H9 (cell line): ENCODE data around the gene DACT3. TPM values are rescaled to one million over a fixed set of nuclear protein-coding genes. Genes with fewer than 3 reads are reported as not detected.

Source experiments
- DNase-seq: peaks from one replicate; pipeline ENCODE4 v3.0.0-alpha.2; 2017
- H2AFZ ChIP-seq: one replicate; pipeline ENCODE4 v1.6.1; 2013; ENCODE audit warnings: mild to moderate bottlenecking, low read length, control low read depth, moderate library complexity
- H2AK5ac ChIP-seq: 2 replicates; pipeline ENCODE4 v1.6.1; 2013; ENCODE audit warnings: low read length, control low read depth, mixed read lengths; ENCODE audit not compliant: insufficient read length
- H2BK120ac ChIP-seq: one replicate; pipeline ENCODE4 v1.6.1; 2013; ENCODE audit warnings: low read depth, mild to moderate bottlenecking, low read length, control low read depth, inconsistent platforms; ENCODE audit not compliant: poor library complexity, severe bottlenecking
- H2BK12ac ChIP-seq: 2 replicates; pipeline ENCODE4 v1.6.1; 2013; ENCODE audit warnings: low read length, control low read depth, mixed read lengths, low read depth; ENCODE audit not compliant: insufficient read length
- H2BK15ac ChIP-seq: 2 replicates; pipeline ENCODE4 v1.6.1; 2013; ENCODE audit warnings: low read depth, low read length, control low read depth
- H2BK20ac ChIP-seq: one replicate; pipeline ENCODE4 v1.6.1; 2013; ENCODE audit warnings: low read depth, mild to moderate bottlenecking, low read length, control low read depth, inconsistent platforms; ENCODE audit not compliant: poor library complexity, severe bottlenecking
- H2BK5ac ChIP-seq: 2 replicates; pipeline ENCODE4 v1.6.1; 2013; ENCODE audit warnings: low read length, control low read depth, mixed read lengths; ENCODE audit not compliant: insufficient read length
- H3K14ac ChIP-seq: 2 replicates; pipeline ENCODE4 v1.6.1; 2013; ENCODE audit warnings: low read length, control low read depth; ENCODE audit not compliant: insufficient read depth
- H3K18ac ChIP-seq: 2 replicates; pipeline ENCODE4 v1.6.1; 2013; ENCODE audit warnings: low read depth, mild to moderate bottlenecking, mixed read lengths, low read length, control low read depth; ENCODE audit not compliant: insufficient read length
- H3K23ac ChIP-seq: 2 replicates; pipeline ENCODE4 v1.6.1; 2013; ENCODE audit warnings: low read length, control low read depth, mixed read lengths, low read depth; ENCODE audit not compliant: insufficient read length
- H3K23me2 ChIP-seq: 2 replicates; pipeline ENCODE4 v1.6.1; 2013; ENCODE audit warnings: low read depth, mild to moderate bottlenecking, mixed read lengths, low read length, control low read depth; ENCODE audit not compliant: insufficient read length, poor library complexity, severe bottlenecking
- H3K27ac ChIP-seq: 2 replicates; pipeline ENCODE4 v1.5.1; 2013; ENCODE audit warnings: low read length, control low read depth, mixed read lengths, low read depth; ENCODE audit not compliant: insufficient read length
- H3K27me3 ChIP-seq: 2 replicates; pipeline ENCODE4 v1.6.1; 2013; ENCODE audit warnings: low read length, control low read depth, inconsistent platforms; ENCODE audit not compliant: insufficient read depth
- H3K4ac ChIP-seq: 2 replicates; pipeline ENCODE4 v1.6.1; 2013; ENCODE audit warnings: low read depth, mild to moderate bottlenecking, control low read depth, inconsistent platforms, low read length, moderate library complexity
- H3K4me1 ChIP-seq: 2 replicates; pipeline ENCODE4 v1.6.1; 2013; ENCODE audit warnings: low read length, control low read depth, inconsistent platforms; ENCODE audit not compliant: insufficient read depth
- H3K4me2 ChIP-seq: 2 replicates; pipeline ENCODE4 v1.6.1; 2013; ENCODE audit warnings: low read length, control low read depth, mixed read lengths; ENCODE audit not compliant: insufficient read length, insufficient read depth
- H3K56ac ChIP-seq: 2 replicates; pipeline ENCODE4 v1.6.1; 2013; ENCODE audit warnings: low read depth, mild to moderate bottlenecking, mixed read lengths, low read length, control low read depth; ENCODE audit not compliant: insufficient read length
- H3K79me1 ChIP-seq: 2 replicates; pipeline ENCODE4 v1.6.1; 2013; ENCODE audit warnings: low read depth, mild to moderate bottlenecking, moderate library complexity, low read length, control low read depth, inconsistent platforms; ENCODE audit not compliant: insufficient read depth, poor library complexity, severe bottlenecking
- H3K79me2 ChIP-seq: 2 replicates; pipeline ENCODE4 v1.6.1; 2013; ENCODE audit warnings: low read length, control low read depth, inconsistent platforms; ENCODE audit not compliant: insufficient read depth
- H3K9ac ChIP-seq: 2 replicates; pipeline ENCODE4 v1.6.1; 2013; ENCODE audit warnings: low read length, control low read depth, mixed read lengths; ENCODE audit not compliant: insufficient read length; ENCODE audit errors: extremely low read depth
- H3K9me3 ChIP-seq: one replicate; pipeline ENCODE4 v1.6.1; 2013; ENCODE audit warnings: low read depth, low read length, inconsistent platforms; ENCODE audit not compliant: control insufficient read depth
- H3T11ph ChIP-seq: one replicate; pipeline ENCODE4 v1.6.1; 2013; ENCODE audit warnings: mild to moderate bottlenecking, low read length, control low read depth, inconsistent platforms
- H4K20me1 ChIP-seq: one replicate; pipeline ENCODE4 v1.6.1; 2013; ENCODE audit not compliant: control insufficient read depth, insufficient read length, insufficient read depth
- H4K5ac ChIP-seq: 2 replicates; pipeline ENCODE4 v1.6.1; 2013; ENCODE audit warnings: low read depth, mild to moderate bottlenecking, mixed read lengths, low read length, control low read depth; ENCODE audit not compliant: insufficient read length
- H4K8ac ChIP-seq: replicated peaks from 2 replicates; pipeline ENCODE4 v1.6.1; 2013; ENCODE audit warnings: low read length, control low read depth, mixed read lengths, low read depth; ENCODE audit not compliant: insufficient read length
- H4K91ac ChIP-seq: 2 replicates; pipeline ENCODE4 v1.6.1; 2013; ENCODE audit warnings: low read depth, mild to moderate bottlenecking, moderate library complexity, mixed read lengths, low read length, control low read depth; ENCODE audit not compliant: insufficient read length
- H3K27ac Mint-ChIP-seq, 3 experiments: 2 replicates in 2 of 3; 3 replicates in 1 of 3; pipeline ENCODE4 v1.8.0; 2020 to 2021; ENCODE audit warnings: mixed read lengths in 3 of 3, mild to moderate bottlenecking in 1 of 3, moderate library complexity in 1 of 3
- H3K27me3 Mint-ChIP-seq: 2 replicates; pipeline ENCODE4 v1.8.0; 2021; ENCODE audit warnings: low read depth, mild to moderate bottlenecking, moderate library complexity, mixed read lengths
- H3K36me3 Mint-ChIP-seq, 3 experiments: 2 replicates in 2 of 3; 3 replicates in 1 of 3; pipeline ENCODE4 v1.8.0; 2020 to 2021; ENCODE audit warnings: low read depth in 3 of 3, mixed read lengths in 3 of 3; ENCODE audit not compliant: insufficient read depth in 1 of 3
- H3K4me1 Mint-ChIP-seq, 2 experiments: 2 replicates each; pipeline ENCODE4 v1.8.0; 2020; ENCODE audit warnings: mixed read lengths in 2 of 2
- H3K4me3 Mint-ChIP-seq, 2 experiments: 2 replicates in 1 of 2; 3 replicates in 1 of 2; pipeline ENCODE4 v1.8.0; 2020 to 2021; ENCODE audit warnings: mild to moderate bottlenecking in 2 of 2, mixed read lengths in 2 of 2, moderate library complexity in 1 of 2
- H3K9me3 Mint-ChIP-seq, 2 experiments: 2 replicates in 1 of 2; 3 replicates in 1 of 2; pipeline ENCODE4 v1.8.0; 2020; ENCODE audit warnings: mild to moderate bottlenecking in 2 of 2, mixed read lengths in 2 of 2, moderate library complexity in 1 of 2
- WGBS: extraction: QIAGEN DNeasy Blood & Tissue Kit; methylation state at CpG from one replicate; pipeline ENCODE4 v1.1.7; 2013; ENCODE audit warnings: missing lambda C conversion rate, low lambda C conversion rate, mixed read lengths; ENCODE audit not compliant: insufficient read length; ENCODE audit errors: extremely low coverage; 5-methylcytosine and 5-hydroxymethylcytosine counted together
- total RNA-seq: library from RNA; stranded (reverse); gene quantifications from 2 replicates; pipeline ENCODE4 v1.2.1, GENCODE V29; 2021
- TF ChIP-seq, protein P1 (sequence below): fragments of 200-600 bp; sonication (generic); conservative IDR thresholded peaks from 3 replicates; pipeline ENCODE4 v1.8.0; 2021; ENCODE audit warnings: antibody characterized with exemption, mild to moderate bottlenecking

DACT3 gene
- total RNA-seq, 1 experiment from 2014 or later, result 0.87 TPM

DNA sequence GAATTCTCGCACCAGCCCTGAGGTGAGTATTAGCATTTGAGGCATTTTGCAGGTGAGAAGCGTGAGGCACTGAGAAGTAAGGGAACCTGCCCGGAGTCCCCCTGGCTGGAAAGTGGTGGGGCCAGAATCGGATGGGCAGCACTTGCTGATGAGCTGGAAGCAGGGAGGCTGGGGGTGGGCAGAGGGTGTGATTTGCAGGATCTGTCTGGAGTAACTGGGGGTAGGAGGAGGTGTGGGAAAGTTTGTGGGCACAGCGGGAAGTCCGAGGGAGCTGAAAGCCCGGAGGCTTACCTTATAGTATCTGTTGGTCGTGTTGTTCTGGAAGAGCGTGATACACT, 35.9 kb upstream of the DACT3 start:
- no CpG with 5 or more reads among the region's 9 CpGs for WGBS
- Histone ChIP-seq H3K27me3 (no peaks in the 10 kb centered on the region), H3K79me1 (no peaks in the 10 kb centered on the region), H4K91ac (no peak overlapping the region), H3K14ac (no peak overlapping the region), H3T11ph (no peak overlapping the region), H3K18ac (no peak overlapping the region), H2AK5ac (no peak overlapping the region), H2BK12ac (no peak overlapping the region), H3K56ac (no peak overlapping the region), H2AFZ (no peak overlapping the region), H3K4ac (no peak overlapping the region), H3K23ac (no peak overlapping the region), H3K27ac (no peak overlapping the region), H3K4me2 (peak overlapping the region; percentile 11), H3K79me2 (no peaks in the 10 kb centered on the region), H4K8ac (no peak overlapping the region), H4K20me1 (no peaks in the 10 kb centered on the region), H2BK5ac (no peak overlapping the region), H3K9ac (no peak overlapping the region), H2BK15ac (no peak overlapping the region), H2BK120ac (no peak overlapping the region), H3K23me2 (no peaks in the 10 kb centered on the region), H3K9me3 (no peaks in the 10 kb centered on the region), H2BK20ac (no peak overlapping the region), H4K5ac (no peak overlapping the region), H3K4me1 (no peaks in the 10 kb centered on the region)
- DNase-seq, result no peak
- Mint-ChIP-seq H3K9me3 (no peaks in the 10 kb centered on the region), H3K36me3 (peaks cover 58 to 84% (median 83%) of the 10 kb centered on the region in 3 experiments), H3K4me3 (peak overlapping the region; percentile 29 to 62; a peak in 2 of 5 replicates), H3K4me1 (peaks cover 7 to 17% of the 10 kb centered on the region in 2 experiments), H3K27ac (peak overlapping the region in 2 of 3 experiments; percentile 94 to 95; a peak in 4 of 7 replicates), H3K27me3 (no peaks in the 10 kb centered on the region; the same call in 1 of the 2 replicates)
- TF ChIP-seq, protein P1, sequence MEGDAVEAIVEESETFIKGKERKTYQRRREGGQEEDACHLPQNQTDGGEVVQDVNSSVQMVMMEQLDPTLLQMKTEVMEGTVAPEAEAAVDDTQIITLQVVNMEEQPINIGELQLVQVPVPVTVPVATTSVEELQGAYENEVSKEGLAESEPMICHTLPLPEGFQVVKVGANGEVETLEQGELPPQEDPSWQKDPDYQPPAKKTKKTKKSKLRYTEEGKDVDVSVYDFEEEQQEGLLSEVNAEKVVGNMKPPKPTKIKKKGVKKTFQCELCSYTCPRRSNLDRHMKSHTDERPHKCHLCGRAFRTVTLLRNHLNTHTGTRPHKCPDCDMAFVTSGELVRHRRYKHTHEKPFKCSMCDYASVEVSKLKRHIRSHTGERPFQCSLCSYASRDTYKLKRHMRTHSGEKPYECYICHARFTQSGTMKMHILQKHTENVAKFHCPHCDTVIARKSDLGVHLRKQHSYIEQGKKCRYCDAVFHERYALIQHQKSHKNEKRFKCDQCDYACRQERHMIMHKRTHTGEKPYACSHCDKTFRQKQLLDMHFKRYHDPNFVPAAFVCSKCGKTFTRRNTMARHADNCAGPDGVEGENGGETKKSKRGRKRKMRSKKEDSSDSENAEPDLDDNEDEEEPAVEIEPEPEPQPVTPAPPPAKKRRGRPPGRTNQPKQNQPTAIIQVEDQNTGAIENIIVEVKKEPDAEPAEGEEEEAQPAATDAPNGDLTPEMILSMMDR, result no peak
